HL-60/S4 treated with phorbol 12-myristate 13-acetate at 8.2 ng/mL for 4 days and 3 days (cell line): ENCODE data around the gene LMAN1.

ENCODE experiments used
- in situ Hi-C: fragments of 300-500 bp; cut with MboI; formaldehyde crosslinking; loops from 2 replicates; pipeline ENCODE4 v1.15.0; 2022; ENCODE audit warnings: low sequenced_read_pairs

LMAN1 gene

DNA sequence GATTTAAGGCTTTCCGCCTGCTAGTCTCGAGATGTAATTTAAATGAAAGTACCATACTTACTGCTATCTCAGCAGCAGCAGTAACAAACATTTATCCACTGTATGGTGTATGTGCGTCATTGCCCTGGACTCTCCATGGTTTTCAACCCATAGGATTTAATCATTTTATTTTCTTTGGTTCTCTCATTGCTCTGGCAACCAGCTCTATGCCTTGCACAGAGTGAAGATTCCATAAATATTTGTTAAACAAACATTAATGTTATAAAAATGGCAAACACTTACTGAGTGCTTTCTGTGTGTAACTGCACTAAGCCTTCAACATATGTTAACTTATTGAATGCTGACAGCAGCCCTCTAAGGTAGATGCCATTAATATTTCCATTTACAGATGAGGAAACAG lies 1.3 kb upstream of the LMAN1 start:
- in situ Hi-C loops, result no loop called here

- in situ Hi-C loops, result no loop called here
Measured at GRCh38 chr18:59359576-59359952, 499 bp upstream of the LMAN1 start.

GRCh38 chr18:59358414-59358711 lies 702 bp downstream of the LMAN1 start:
- in situ Hi-C loops, result no loop called here

DNA sequence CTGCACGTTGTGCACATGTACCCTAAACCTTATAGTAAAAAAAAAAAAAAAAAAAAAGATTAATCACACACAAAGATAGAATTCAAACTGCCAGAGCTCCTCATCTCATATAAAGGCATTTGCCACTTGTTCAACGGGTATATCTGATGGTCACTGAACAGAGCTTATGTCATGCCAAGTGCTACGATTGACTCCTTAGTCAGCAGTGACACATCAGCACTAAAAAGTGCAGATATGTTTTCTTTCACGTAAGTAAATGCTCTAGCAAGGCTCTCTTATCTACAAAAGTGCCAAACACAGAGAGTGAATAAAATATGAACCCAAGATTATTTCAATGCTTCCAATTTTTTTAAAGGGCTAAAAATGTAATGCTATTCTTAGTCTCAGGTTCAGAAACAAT lies 1.1 kb downstream of the LMAN1 start:
- in situ Hi-C loops, result no loop called here

GRCh38 chr18:59354731-59355130 lies 4.3 kb downstream of the LMAN1 start:
- in situ Hi-C loops, result no loop called here

GRCh38 chr18:59353079-59353680 lies 5.9 kb downstream of the LMAN1 start:
- in situ Hi-C loops, result no loop called here

DNA sequence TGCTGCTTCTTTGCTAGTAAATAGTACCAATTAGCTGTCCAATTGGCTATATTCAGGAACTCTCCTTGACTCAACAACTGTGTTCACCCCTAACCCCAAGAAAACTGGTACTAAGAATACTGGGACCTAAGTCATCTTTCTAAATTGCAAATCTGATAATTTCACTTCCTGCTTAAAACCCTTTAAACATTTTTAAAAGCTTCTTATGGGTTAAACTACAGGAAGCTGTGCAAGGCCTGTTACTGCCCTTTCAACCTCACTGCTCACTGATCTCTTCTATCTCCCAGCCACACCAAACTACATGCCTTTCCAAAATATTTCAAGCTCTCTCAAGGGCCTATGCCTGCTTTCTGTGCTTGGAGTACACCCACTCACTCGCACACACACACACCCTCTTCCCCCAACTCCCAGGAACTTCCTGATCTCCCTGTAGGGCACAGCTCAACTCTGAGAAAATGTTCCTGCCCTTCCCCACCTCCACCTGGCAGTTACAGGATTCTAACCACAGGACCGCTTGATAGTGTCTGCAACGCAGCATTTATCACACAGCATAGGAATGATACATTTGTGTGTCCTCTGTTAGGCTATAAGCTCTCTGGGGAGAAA lies 6.7 kb downstream of the LMAN1 start:
- in situ Hi-C loops, result no loop called here

DNA sequence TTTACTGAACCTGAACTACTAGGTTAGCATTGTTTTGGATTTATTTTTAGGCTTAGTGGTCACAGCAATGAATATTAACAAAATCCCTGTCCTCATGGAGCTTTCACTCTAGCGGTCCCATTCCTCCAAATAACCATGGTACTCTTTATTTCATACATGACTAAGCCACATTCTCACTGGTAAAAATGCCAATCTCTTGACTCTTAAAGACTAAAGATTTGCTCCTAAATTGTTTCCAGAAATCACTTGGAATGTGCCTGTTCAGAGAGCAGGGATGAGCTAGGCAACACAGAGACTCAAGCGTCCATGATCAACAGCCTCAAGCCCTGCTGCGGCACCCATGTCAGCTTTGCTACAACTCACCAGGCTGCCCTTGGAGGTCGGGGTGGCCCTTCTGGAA lies 13.5 kb downstream of the LMAN1 start:
- in situ Hi-C loops, result no loop called here

DNA sequence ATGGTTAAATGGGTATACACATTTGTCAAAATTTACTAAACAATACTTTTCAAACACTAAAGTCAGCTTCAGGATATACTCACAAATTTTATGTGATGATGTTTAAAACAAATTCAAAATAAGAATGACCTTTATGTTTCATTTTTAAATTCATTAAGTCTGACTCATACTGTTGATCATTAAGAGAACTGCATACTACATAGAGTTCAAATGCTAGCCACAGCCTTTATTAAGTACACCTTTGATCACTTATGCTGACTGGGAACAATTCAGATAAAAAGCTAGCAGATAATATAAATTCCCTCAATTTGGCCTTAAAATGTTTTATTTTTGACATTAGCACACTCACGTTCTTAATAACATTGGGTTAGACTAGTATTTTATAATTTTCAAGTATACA lies 14.1 kb downstream of the LMAN1 start:
- in situ Hi-C loops, result no loop called here

DNA sequence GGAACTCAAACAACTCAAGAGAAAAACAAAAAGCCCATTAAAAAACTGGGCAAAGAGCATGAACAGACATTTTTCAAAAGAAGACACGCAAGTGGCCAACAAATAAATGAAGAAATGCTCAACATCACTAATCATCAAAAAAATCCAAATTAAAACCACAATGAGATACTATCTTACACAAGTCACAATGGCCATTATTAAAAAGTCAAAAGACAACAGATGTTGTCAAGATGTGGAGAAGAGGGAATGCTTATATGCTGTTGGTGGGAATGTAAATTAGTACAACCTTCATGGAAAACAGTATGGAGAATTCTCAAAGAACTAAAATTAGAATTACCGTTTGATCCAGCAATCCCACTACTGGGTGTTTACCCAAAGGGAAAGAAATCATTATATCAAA lies 15.1 kb downstream of the LMAN1 start:
- in situ Hi-C loops, result no loop called here

GRCh38 chr18:59340817-59341216 lies 18.2 kb downstream of the LMAN1 start:
- in situ Hi-C loops, result no loop called here

- in situ Hi-C loops, result no loop called here
Measured at GRCh38 chr18:59340312-59340711, 18.8 kb downstream of the LMAN1 start.

DNA sequence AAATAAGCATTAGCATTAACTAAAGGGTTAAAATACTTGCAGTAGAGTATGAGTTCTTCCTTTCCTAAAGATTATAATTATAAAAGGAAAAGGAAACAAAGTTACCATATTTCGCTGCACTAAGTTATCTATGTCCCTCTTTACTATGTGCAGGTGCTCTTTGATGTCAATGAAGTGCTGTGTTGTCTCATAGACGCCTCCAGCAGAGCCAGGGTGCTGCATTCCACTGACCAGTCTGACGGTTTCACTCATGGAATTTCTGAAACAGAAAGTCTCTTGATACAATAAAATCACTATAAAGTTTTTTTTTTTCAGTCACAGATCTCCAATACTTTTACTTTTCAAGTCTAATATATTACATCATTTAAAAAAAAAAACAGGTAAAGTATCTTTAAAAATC lies 26.1 kb downstream of the LMAN1 start:
- in situ Hi-C loops, result no loop called here

GRCh38 chr18:59328683-59329082 lies 30.4 kb downstream of the LMAN1 start:
- in situ Hi-C loops, result no loop called here

GRCh38 chr18:59325965-59326364 lies 33.1 kb downstream of the LMAN1 start:
- in situ Hi-C loops, result no loop called here

GRCh38 chr18:59324623-59324971 lies 34.5 kb downstream of the LMAN1 start:
- in situ Hi-C loops, result no loop called here

DNA sequence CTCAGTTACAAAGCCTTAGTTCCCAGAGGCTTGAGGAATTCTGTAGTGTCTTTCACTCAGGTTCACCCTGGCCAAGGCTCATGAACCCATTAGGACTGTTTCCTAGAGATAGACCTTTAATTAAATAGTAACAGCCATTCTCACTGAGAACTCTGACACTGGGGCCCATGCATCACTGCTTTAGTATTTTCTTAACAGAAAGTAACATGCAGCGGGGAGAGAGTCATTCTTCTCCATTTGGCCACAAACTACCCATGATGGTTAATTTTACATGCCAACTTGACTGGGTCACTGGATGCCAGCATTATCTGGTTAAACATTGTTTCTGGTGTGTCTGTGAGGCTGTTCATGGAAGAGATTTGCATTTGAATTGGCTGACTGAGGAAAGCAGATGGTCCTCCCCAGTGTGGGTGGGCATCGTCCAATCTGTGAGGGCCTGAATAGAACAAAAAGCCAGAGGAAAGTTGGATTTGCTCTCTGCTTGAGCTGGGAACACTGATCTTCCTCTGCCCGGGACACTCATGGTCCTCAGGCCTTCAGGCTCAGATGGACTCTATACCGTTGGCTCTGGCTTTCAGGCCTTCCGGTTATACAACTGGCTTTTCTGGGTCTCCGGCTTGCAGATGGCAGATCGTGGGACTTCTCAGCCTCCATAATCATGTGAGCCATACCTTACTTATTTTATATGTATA lies 35.0 kb downstream of the LMAN1 start:
- in situ Hi-C loops, result no loop called here

GRCh38 chr18:59318460-59319050 lies 40.5 kb downstream of the LMAN1 start, which contains the start of gene CPLX4:
CPLX4 (minus strand) TSS chr18:59318649; CDS start chr18:59318462, 187 bp downstream.
- in situ Hi-C loops, result no loop called here

DNA sequence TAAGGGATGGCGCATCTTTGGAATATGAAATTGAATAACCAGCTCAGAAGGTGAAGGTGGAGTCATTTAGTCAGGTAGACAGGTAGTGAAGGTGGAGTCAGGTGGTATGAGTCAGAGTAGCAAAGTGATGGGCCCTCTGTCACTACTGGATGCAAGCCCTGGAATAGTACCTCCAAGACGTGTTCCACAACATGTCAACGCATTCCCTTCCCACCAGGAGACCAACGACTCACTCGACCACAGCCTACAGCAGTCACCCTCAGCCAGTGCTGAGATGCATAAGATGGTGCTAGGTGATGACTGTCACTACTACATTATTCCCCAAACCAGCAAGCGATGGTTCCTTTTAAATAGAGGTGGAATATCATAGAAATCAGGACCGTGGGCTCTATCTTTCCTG lies 47.4 kb downstream of the LMAN1 start:
- in situ Hi-C loops, result no loop called here

DNA sequence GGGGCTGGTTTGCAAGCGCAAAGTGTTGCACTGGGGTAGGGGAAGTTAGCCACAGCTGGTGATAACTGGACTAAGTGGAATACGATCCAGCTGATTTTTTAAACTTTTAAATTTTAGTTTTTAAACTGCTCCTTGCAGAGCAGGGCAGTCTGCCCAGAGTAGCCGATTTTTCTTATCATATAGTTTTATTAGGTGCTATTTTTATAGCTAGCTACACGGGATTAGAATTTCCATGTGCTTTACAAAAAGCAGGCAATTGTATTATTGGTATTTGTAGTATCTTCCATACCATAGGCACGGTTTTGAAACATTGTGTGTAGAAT lies 50.2 kb downstream of the LMAN1 start:
- in situ Hi-C loops, result no loop called here

GRCh38 chr18:59308248-59308937 lies 50.7 kb downstream of the LMAN1 start:
- in situ Hi-C loops, result no loop called here

DNA sequence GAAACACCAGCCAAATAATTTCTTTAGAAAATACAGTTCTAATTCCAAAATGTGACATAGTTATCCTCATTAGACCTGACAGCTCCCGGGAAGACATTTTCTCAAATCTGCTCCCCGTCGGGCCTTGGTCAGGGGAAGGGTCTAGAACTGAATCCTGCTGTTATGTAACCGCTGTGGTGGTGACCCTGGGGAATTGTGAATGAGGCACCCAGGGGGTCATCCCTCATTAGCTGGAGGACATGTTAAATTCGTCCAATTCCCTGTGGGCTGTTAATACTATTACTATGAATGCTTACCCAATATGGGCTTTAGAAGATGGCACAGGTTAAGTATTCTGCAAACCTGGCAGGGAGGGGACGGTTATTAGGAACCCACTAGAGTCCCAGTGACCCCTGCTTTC lies 52.4 kb downstream of the LMAN1 start:
- in situ Hi-C loops, result no loop called here
